ENCODE results near the gene BICD2.
A peak's percentile ranks its signal among the peaks of the same experiment; 100 is the strongest.
"Not testable (repeated sequence)": the region's sequence is repeated elsewhere in the genome, so short reads cannot be mapped to it uniquely, and the experiment has no call there.

The BICD2 gene

DNA sequence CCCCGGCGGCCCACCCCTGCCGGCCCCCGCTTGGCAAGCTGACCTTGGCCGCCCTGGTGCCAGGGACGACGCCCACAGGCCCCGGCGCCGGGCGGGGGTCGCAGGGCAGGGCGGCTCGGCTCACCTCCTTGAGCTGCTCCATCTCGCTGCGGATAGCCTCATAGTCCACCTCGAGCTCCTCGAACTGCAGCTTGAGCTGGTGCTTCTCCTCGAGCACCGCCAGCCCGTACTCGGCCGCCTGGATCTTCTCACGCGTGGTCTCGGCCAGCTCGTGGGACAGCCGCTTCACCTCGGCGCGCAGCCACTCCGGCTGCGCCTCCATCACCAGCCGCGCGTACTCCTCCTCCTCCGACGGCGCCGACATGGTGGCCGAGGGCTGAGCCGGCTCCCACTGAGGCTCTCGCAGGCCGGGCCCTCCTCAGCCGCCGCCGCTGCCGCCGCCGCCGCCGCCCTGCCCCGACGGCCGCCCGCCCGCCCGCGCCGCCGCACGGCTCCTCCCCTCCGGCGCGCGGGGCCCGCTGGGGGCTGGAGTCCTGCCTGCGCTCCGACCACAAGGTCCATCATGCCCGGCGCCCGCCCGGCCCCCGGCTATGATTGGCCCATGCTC lies at the start of gene BICD2:
TSS of gene BICD2 (minus strand) at position 453 of the 607 bp plus-strand sequence. CDS start at position 364, 89 bp downstream.
- Histone ChIP-seq H3K27ac (ENCODE audit: low read depth, low read length) (peak within 1 kb of the TSS; percentile 99), H3K27me3 (ENCODE audit: control insufficient read depth, insufficient read depth, low read length) (no peaks in the 10 kb centered on the region), H3K36me3 (ENCODE audit: control insufficient read depth, insufficient read depth, low read length) (no peaks in the 10 kb centered on the region), H3K9ac (ENCODE audit: low read depth, low read length) (peak within 1 kb of the TSS; percentile 98), H3K9me3 (ENCODE audit: control insufficient read depth, insufficient read depth, low read length) (no peaks in the 10 kb centered on the region), H3K4me3 (ENCODE audit: low read depth, low read length) (peak within 1 kb of the TSS; percentile 97), H3K4me1 (ENCODE audit: control insufficient read depth, insufficient read depth, low read length) (peaks cover 14% of the 10 kb centered on the region)

DNA sequence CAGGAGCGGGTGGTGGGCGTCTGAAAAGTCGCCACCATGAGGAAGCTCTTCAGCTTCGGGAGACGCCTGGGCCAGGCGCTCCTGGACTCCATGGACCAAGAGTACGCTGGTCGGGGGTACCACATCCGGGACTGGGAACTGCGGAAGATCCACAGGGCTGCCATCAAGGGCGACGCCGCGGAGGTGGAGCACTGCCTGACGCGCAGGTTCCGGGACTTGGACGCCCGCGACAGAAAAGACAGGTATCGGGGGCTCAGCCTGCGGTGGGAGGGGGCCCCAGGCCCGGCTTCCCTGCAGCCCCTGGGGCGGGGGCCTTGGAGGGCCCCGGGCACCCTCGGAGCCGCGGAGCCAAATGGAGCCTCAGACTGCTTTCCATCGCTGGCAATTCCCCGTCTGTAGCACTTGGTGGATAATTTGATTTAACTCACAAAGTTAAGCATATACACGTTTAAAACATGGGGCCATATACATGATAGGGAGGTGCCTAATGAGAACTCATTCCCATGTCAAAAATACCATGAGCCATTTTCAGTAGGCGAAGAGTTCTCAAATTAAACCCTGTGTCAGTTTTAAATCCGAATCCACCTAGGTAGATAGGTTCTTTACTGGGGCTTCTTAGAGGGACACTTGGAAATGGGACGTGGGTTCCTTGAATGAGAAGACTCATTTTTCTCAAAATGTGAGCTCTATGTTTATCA lies 45.1 kb upstream of the BICD2 start:
- not testable (repeated sequence) for H3K9me3 ChIP-seq (ENCODE audit: control insufficient read depth, insufficient read depth, low read length); H3K36me3 ChIP-seq (ENCODE audit: control insufficient read depth, insufficient read depth, low read length); H3K9ac ChIP-seq (ENCODE audit: low read depth, low read length); H3K27ac ChIP-seq (ENCODE audit: low read depth, low read length); H3K4me1 ChIP-seq (ENCODE audit: control insufficient read depth, insufficient read depth, low read length)
- peaks cover 98% of the 10 kb centered on the region for H3K27me3 ChIP-seq (ENCODE audit: control insufficient read depth, insufficient read depth, low read length)
- peak overlapping the region; percentile 59 for H3K4me3 ChIP-seq (ENCODE audit: low read depth, low read length)

DNA sequence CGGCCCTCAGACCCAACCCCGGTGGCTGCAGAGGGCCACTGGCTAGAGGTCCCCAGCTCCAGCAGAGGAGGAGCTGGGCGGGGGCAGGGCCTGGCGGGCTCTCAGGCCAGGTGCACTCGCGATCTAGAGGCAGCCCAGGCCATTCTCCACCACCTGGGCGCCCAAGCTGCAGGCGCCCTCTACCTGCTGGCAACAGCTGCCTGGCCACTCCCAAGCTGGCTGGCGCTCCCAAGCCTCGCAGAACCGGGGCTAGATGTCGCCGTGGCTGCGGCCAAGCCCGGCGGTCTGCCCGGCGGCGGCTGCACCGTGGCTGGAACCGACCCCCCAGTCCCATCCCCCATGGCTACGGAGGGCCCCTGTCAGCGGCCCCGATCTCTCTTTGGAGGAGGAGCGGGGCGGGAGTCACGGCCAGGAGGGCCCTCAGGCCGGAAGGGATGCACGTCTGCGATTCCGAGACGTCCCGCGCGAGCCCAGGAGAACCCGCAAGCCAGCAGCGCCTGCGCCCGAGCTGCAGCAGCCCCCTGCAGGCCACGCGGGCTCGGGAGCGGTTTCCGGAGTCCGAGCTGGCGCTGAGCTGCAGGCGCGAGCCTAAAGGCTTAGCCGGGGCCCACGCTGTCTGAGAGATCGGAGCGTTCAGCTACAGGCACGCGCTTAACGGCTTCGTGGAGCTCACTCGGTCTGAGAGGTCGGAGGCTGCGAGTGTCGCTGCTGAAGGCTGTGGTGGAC lies 44.3 kb upstream of the BICD2 start:
- Histone ChIP-seq H3K27ac (ENCODE audit: low read depth, low read length) (no peak overlapping the region), H3K4me3 (ENCODE audit: low read depth, low read length) (peak overlapping the region; percentile 59), H3K36me3 (ENCODE audit: control insufficient read depth, insufficient read depth, low read length) (no peaks in the 10 kb centered on the region), H3K27me3 (ENCODE audit: control insufficient read depth, insufficient read depth, low read length) (peaks cover 99% of the 10 kb centered on the region), H3K9me3 (ENCODE audit: control insufficient read depth, insufficient read depth, low read length) (no peaks in the 10 kb centered on the region), H3K9ac (ENCODE audit: low read depth, low read length) (no peak overlapping the region), H3K4me1 (ENCODE audit: control insufficient read depth, insufficient read depth, low read length) (no peaks in the 10 kb centered on the region)

DNA sequence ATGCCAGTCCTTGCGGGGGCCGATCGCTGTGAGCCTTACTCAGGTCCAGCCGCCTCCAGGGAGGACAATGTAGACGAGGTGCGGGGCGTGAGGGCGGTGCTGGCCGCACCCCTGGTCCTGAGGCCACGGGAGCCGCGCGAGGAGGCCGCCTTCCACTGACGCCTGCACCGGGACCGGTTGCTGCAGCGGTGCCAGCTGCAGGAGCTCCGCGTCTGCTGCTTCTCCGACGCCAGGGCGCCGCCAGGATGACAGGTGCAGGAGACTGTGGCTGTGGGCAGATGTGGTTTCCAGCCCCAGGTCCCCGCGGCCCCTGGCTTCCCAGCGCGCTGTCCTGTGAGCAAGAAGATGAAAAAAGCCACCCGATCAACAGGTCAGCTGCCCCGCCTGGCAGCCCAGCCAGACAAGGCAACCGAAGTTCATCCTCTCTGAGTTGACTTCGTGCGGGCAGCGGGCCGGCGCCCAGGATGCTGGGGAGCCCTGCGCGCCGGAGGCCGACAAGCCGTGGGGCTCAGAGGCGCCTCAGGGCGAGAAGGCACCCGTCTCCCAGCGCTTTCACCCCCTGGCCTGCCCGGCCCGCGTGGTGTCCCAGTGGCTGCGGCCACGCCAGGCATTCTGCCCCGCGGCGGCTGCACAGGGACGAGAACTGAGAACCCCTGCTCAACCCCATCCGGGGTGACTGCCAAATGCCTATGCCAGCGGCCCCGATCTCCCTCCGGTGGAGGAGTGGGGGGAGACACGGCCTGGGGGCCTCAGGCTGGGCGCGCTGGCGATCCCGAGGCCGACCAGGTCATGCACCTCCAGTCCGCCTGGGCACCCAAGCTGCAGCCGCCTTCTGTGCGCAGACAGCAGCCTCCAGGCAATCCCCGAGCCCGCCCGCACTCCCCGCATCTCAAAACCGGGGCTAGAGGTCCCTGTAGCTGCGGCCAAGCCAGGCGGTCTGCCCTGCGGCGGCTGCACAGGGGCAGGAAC lies 43.4 kb upstream of the BICD2 start:
- peaks cover 96% of the 10 kb centered on the region for H3K27me3 ChIP-seq (ENCODE audit: control insufficient read depth, insufficient read depth, low read length)
- peak overlapping the region; percentile 59 for H3K4me3 ChIP-seq (ENCODE audit: low read depth, low read length)

DNA sequence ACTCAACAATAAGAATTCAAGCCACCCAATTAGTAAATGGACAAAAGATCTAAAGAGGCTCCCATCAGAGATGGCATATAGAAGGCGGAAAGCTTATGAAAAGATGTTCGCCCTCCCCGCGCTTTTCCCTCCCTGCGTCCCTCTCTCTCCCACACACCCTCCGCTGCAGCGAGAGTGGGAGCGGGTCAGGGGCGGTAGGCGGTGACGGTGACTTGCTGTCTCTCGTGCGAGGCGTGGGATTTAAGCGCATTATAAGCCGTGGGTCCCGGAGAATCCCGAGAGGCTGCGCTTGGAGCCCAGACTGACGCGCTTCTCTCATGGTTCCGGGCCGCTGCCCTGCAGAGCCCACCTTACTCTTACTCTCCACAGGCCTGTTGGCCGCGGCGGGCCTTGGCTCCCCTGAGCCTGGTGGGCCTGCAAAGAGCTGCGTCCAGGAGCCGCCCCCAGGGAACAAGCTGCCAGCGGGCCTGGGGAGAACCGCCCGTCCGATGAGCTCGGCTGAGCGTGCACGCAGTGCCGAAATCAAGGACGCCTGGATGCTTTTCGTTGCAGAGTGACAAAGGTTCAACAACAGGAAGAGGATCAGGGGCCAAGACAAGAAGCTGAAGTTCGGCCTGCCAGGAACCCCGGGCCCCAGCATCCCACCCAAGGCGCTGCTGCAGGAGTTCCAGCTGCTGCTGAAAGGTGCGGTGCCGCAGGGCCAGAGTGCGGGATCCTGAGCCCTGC lies 42.6 kb upstream of the BICD2 start:
- H3K4me1 ChIP-seq (ENCODE audit: control insufficient read depth, insufficient read depth, low read length) = no peaks in the 10 kb centered on the region
- H3K27ac ChIP-seq (ENCODE audit: low read depth, low read length) = no peak overlapping the region
- H3K27me3 ChIP-seq (ENCODE audit: control insufficient read depth, insufficient read depth, low read length) = peaks cover 92% of the 10 kb centered on the region
- no peaks in the 10 kb centered on the region for H3K9me3 ChIP-seq (ENCODE audit: control insufficient read depth, insufficient read depth, low read length)
- no peaks in the 10 kb centered on the region for H3K36me3 ChIP-seq (ENCODE audit: control insufficient read depth, insufficient read depth, low read length)
- no peak overlapping the region for H3K4me3 ChIP-seq (ENCODE audit: low read depth, low read length)
- no peak overlapping the region for H3K9ac ChIP-seq (ENCODE audit: low read depth, low read length)

More for the DNA sequence above, 43.4 kb upstream of the BICD2 start:
- no peak overlapping the region for H3K9ac ChIP-seq (ENCODE audit: low read depth, low read length)
- H3K4me1 ChIP-seq (ENCODE audit: control insufficient read depth, insufficient read depth, low read length) = no peaks in the 10 kb centered on the region
- H3K27ac ChIP-seq (ENCODE audit: low read depth, low read length) = no peak overlapping the region
- no peaks in the 10 kb centered on the region for H3K36me3 ChIP-seq (ENCODE audit: control insufficient read depth, insufficient read depth, low read length)
- H3K9me3 ChIP-seq (ENCODE audit: control insufficient read depth, insufficient read depth, low read length) = no peaks in the 10 kb centered on the region

DNA sequence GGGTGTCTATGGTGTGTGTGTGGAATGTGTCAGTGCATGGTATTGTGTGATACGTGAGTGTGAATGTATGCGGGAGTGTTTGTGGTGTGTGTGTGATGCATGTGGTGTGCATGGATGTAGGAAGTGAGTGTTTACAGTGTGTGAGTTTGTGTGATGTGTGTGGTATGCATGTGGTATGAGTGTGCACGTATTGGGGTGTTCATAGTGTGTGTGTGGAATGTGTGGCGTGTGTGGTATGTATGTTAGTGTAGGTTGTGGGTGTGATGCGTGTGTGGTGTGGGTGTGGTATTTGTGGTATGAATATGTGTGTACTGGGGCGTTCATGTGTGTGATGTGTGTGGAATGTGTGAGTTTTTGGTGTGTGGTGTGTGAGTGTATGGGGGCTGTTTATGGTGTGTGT lies 40.1 kb upstream of the BICD2 start:
- no peak overlapping the region for H3K27ac ChIP-seq (ENCODE audit: low read depth, low read length)
- H3K27me3 ChIP-seq (ENCODE audit: control insufficient read depth, insufficient read depth, low read length) = peaks cover 70% of the 10 kb centered on the region
- no peaks in the 10 kb centered on the region for H3K36me3 ChIP-seq (ENCODE audit: control insufficient read depth, insufficient read depth, low read length)
- H3K4me1 ChIP-seq (ENCODE audit: control insufficient read depth, insufficient read depth, low read length) = no peaks in the 10 kb centered on the region
- no peak overlapping the region for H3K9ac ChIP-seq (ENCODE audit: low read depth, low read length)
- no peaks in the 10 kb centered on the region for H3K9me3 ChIP-seq (ENCODE audit: control insufficient read depth, insufficient read depth, low read length)
- H3K4me3 ChIP-seq (ENCODE audit: low read depth, low read length) = no peak overlapping the region

DNA sequence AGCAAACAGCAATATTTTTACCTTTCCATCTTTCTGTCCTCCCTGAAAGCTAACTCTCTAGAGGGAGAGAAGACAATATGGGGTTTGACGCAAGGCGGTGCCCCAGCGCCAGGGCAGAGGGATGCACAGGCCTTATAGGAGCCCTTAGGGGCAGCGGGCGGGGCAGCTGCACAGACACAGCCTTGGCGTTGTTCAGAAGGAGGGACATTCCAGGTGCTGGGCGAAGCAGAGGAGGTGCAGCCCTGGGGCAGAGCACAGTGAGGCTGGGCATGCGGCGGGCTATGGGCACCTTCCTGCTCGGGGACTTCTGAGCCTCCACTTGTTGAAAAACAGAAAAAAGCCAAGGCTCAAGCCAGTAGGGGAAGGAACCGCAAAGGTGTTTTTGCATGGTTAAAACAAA lies 33.7 kb upstream of the BICD2 start:
- Histone ChIP-seq H3K4me1 (ENCODE audit: control insufficient read depth, insufficient read depth, low read length) (peaks cover 4% of the 10 kb centered on the region; the same call in 1 of the 2 replicates), H3K4me3 (ENCODE audit: low read depth, low read length) (no peak overlapping the region), H3K36me3 (ENCODE audit: control insufficient read depth, insufficient read depth, low read length) (no peaks in the 10 kb centered on the region), H3K27me3 (ENCODE audit: control insufficient read depth, insufficient read depth, low read length) (peaks cover 11% of the 10 kb centered on the region), H3K9me3 (ENCODE audit: control insufficient read depth, insufficient read depth, low read length) (no peaks in the 10 kb centered on the region), H3K27ac (ENCODE audit: low read depth, low read length) (no peak overlapping the region), H3K9ac (ENCODE audit: low read depth, low read length) (no peak overlapping the region)

DNA sequence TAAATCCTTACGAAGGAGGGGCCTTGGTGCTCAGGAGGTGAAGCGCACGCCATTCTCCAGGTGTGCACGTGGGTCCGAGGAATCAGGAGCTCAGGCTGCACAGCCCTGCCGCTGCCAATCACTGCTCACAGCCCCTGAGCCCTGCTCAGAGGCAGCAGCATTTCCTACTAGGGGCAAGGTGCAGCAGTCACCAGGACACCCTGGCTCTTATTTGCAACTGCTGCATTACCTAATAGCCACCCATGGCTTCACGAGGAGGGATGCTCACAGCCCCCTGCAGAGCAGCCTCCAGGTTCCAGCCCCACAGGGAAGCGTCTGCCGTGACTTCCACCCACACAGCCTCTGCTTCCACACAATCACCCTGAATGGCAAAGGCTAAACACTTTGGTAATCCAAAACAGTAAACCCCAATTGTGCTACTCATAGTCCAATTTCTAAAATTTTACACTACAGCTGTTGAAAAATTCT lies 31.7 kb upstream of the BICD2 start:
- H3K27me3 ChIP-seq (ENCODE audit: control insufficient read depth, insufficient read depth, low read length); H3K4me3 ChIP-seq (ENCODE audit: low read depth, low read length); H3K27ac ChIP-seq (ENCODE audit: low read depth, low read length); H3K9ac ChIP-seq (ENCODE audit: low read depth, low read length); H3K4me1 ChIP-seq (ENCODE audit: control insufficient read depth, insufficient read depth, low read length); H3K9me3 ChIP-seq (ENCODE audit: control insufficient read depth, insufficient read depth, low read length); H3K36me3 ChIP-seq (ENCODE audit: control insufficient read depth, insufficient read depth, low read length): not testable (repeated sequence)

DNA sequence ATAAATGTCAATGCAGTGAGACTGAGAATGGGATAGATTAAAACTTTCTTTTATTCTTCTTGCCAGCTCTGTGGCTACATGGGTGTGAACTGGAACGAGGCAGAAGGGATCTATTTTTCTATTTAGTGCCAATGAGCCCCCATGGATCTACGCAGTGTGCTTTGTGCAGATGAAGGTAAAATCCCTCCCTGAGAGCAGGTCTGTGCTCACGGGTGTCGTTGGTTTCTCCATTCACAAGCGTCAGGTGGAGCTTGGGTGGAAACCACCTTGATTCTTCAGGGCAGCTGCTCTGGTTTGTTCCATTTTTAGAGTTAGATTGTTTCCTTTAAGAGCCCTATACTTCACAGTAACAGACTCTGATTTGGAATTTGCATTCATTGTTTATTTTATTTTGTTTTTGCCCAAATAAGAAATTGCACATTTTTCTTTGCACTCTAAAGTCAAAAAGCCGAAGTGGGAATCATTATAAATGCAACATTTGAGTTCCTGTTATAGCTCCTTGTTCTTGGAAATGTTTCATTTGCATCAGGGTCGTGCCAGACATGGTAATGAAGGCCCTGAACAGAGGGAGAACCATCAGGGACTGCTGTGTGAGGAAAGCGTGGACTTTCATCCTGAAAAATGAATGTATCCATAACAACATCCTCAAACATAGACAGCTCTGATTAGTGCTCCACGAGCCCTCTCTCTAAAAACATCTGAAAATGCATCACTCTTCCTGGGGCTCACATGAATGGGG lies 31.1 kb upstream of the BICD2 start:
- Histone ChIP-seq H3K27ac (ENCODE audit: low read depth, low read length) (no peak overlapping the region), H3K4me3 (ENCODE audit: low read depth, low read length) (no peak overlapping the region), H3K27me3 (ENCODE audit: control insufficient read depth, insufficient read depth, low read length) (peaks cover 5% of the 10 kb centered on the region; the same call in 1 of the 2 replicates), H3K36me3 (ENCODE audit: control insufficient read depth, insufficient read depth, low read length) (no peaks in the 10 kb centered on the region), H3K4me1 (ENCODE audit: control insufficient read depth, insufficient read depth, low read length) (peaks cover 4% of the 10 kb centered on the region; the same call in 1 of the 2 replicates), H3K9me3 (ENCODE audit: control insufficient read depth, insufficient read depth, low read length) (no peaks in the 10 kb centered on the region), H3K9ac (ENCODE audit: low read depth, low read length) (no peak overlapping the region)

All from HUES48 (cell line).